Stomach (tissue), 4 donors: ENCODE data around the gene TNFRSF8.

ENCODE experiments used
- CTCF ChIP-seq, 7 experiments: fragments of 450-650 bp in 4 of 7; fragments of 200-600 bp in 3 of 7; sonication (generic) in 3 of 7; IDR thresholded peaks; one replicate each; pipeline ENCODE4 v1.5.1; 2016 to 2019; ENCODE audit warnings: antibody characterized with exemption in 7 of 7, control low read depth in 2 of 7, mild to moderate bottlenecking in 1 of 7
- EP300 ChIP-seq: sonication (generic); formaldehyde crosslinking; IDR thresholded peaks from one replicate; pipeline ENCODE4 v1.6.1; 2017; ENCODE audit warnings: antibody characterized with exemption

- TF ChIP-seq CTCF (IDR thresholded peaks at IDR 0.05) (no peak), EP300 (no peak)
Measured at GRCh38 chr1:12028248-12028647, 34.9 kb upstream of the TNFRSF8 start.
